22Rv1 (cell line): ENCODE measurements around the gene UBAP2.

Experiments
- CTCF ChIP-seq: fragments of 450-650 bp; IDR thresholded peaks from 2 replicates; pipeline ENCODE4 v1.5.1; 2017; ENCODE audit warnings: mild to moderate bottlenecking
- ZFX ChIP-seq: fragments of 450-650 bp; IDR thresholded peaks from 2 replicates; pipeline ENCODE4 v1.6.1; 2017; ENCODE audit warnings: antibody characterized with exemption, borderline replicate concordance

DNA sequence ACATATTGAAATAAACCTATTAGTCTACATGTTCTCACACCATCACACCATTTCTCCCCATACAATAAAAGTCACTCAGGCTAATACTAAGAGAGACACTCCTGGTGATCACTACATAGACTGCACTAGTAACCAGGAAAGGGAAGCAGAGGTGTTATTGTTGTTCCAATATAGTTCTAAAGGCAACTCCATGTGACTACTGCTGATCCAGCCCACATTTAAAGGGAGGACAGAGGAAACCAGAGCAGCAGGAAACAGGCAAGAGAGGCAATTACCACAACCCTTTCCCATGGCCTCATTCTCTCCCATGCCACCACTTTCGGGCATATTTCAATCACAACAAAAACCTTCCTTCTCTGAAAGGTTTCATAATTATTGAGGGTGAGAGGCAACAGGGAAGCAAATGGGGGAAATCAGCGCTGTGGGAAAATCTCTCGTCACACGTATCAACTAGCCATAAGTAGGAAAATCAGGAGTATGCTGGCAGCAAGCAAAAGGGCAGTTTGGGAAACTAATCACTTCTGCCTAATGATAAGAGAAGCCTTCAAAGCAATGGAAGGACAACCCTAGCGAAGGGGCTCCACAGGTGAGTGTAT is 1.8 kb downstream of the UBAP2 start:
- TF ChIP-seq CTCF (no peak), ZFX (no peak)
